Kidney (tissue), 14 donors: ENCODE results near the gene EVA1A. TPM values are rescaled to one million over a fixed set of nuclear protein-coding genes. Genes with fewer than 3 reads are reported as not detected.

Experiments used
- DNase-seq, 5 donors: peaks; one replicate each; pipeline ENCODE4 v3.0.0-alpha.2; 2013 to 2020
- FAIRE-seq: peaks from 2 replicates; lab custom pipeline; 2012; peaks lifted over from hg19 to GRCh38; lab: Jason Lieb, UNC
- H3K27ac ChIP-seq, 2 donors: one replicate each; pipeline ENCODE4 v1.7.0; 2013; ENCODE audit warnings: low read depth in 2 of 2, low read length in 2 of 2, inconsistent platforms in 1 of 2
- H3K27me3 ChIP-seq: one replicate; pipeline ENCODE4 v1.7.1; 2013; ENCODE audit warnings: low read length, inconsistent platforms; ENCODE audit not compliant: control insufficient read depth, insufficient read depth
- H3K36me3 ChIP-seq, 3 donors: one replicate each; pipeline versions ENCODE4 v1.7.0 to v1.7.1; 2013; ENCODE audit warnings: low read length in 3 of 3, control low read depth in 1 of 3, inconsistent platforms in 1 of 3; ENCODE audit not compliant: insufficient read depth in 3 of 3, control insufficient read depth in 2 of 3
- H3K4me1 ChIP-seq, 3 donors: one replicate each; pipeline versions ENCODE4 v1.7.0 to v1.7.1; 2013; ENCODE audit warnings: low read length in 3 of 3, inconsistent platforms in 1 of 3, low read depth in 1 of 3; ENCODE audit not compliant: control insufficient read depth in 2 of 3, insufficient read depth in 2 of 3
- H3K4me3 ChIP-seq, 3 donors: one replicate each; pipeline versions ENCODE4 v1.7.0 to v1.8.1; 2013; ENCODE audit warnings: low read length in 3 of 3, control low read depth in 1 of 3, inconsistent platforms in 1 of 3
- H3K9ac ChIP-seq, 3 donors: one replicate each; pipeline versions ENCODE4 v1.7.0 to v1.7.1; 2013; ENCODE audit warnings: low read length in 3 of 3, control low read depth in 1 of 3, inconsistent platforms in 1 of 3
- H3K9me3 ChIP-seq, 3 donors: one replicate each; pipeline versions ENCODE4 v1.7.0 to v1.7.1; 2013; ENCODE audit warnings: low read length in 3 of 3, control low read depth in 1 of 3, inconsistent platforms in 1 of 3; ENCODE audit not compliant: control insufficient read depth in 2 of 3, insufficient read depth in 1 of 3
- intact Hi-C: fragments of 100-400 bp; cut with DNase I; formaldehyde crosslinking; loops from one replicate; pipeline ENCODE4 v1.11.1; 2022
- polyA plus RNA-seq: library from polyadenylated mRNA; stranded (reverse); fragments of 350-450 nt; fragmentation: Illumina TruSeq; extraction: RNeasy Lipid Tissue Mini Kit (QIAGEN cat#74804); gene quantifications from one replicate; pipeline ENCODE4 v1.2.3, GENCODE V29; 2014; ENCODE audit warnings: low read depth, low replicate concordance; ENCODE audit not compliant: insufficient read depth
- total RNA-seq: library from RNA; stranded (reverse); fragmentation: NEBNext Ultra II Directional; extraction: Animal tissue kit (Norgen Biotek cat#: 25700); gene quantifications from one replicate; pipeline ENCODE4 v1.2.1, GENCODE V29; 2021
- TF ChIP-seq, protein P1 (sequence below): IDR thresholded peaks from 3 replicates; pipeline ENCODE4 v1.5.1; 2012; ENCODE audit warnings: mild to moderate bottlenecking, moderate library complexity, borderline replicate concordance; ENCODE audit not compliant: insufficient read depth; ENCODE audit errors: extremely low read depth
- donor health status: control.
- donor health status: control.
- donor health status: control.
- donor health status: control.
- donor health status: control.
- donor health status: DM: yes; HTN: yes; CAD: no.
- donor health status: Normal renal cell carcinoma (clear cell type).

Gene EVA1A
- total and polyA plus RNA-seq, 2 donors from 2014 or later: 28.1 to 32.4 TPM

DNA sequence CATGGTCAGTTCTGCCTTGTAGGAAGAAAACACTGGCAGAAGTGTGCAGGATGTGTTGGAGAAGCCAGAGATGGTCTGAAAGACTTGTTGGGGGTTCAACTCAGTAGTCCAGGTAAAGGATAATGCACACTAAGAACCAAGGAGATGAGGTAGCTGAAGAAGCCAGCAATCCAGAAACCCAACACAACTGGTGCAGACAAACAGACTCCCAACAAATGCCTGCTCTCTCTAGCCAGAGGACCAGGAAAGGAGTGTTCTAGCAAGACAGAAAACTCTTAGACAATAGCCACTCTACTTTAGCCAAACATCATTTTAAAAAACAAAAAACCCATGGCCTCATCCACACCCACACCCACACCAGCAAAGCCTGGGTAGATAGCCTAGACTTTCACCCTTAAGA lies 33.9 kb downstream of the EVA1A start:
- no peaks in the 10 kb centered on the region for H3K27me3 ChIP-seq
- FAIRE-seq: no peak
- H3K4me3 ChIP-seq: no peak overlapping the region
- intact Hi-C loops: no loop called here
- TF ChIP-seq, protein P1, sequence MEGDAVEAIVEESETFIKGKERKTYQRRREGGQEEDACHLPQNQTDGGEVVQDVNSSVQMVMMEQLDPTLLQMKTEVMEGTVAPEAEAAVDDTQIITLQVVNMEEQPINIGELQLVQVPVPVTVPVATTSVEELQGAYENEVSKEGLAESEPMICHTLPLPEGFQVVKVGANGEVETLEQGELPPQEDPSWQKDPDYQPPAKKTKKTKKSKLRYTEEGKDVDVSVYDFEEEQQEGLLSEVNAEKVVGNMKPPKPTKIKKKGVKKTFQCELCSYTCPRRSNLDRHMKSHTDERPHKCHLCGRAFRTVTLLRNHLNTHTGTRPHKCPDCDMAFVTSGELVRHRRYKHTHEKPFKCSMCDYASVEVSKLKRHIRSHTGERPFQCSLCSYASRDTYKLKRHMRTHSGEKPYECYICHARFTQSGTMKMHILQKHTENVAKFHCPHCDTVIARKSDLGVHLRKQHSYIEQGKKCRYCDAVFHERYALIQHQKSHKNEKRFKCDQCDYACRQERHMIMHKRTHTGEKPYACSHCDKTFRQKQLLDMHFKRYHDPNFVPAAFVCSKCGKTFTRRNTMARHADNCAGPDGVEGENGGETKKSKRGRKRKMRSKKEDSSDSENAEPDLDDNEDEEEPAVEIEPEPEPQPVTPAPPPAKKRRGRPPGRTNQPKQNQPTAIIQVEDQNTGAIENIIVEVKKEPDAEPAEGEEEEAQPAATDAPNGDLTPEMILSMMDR: no peak
- peaks cover 0 to 5% (median 0%) of the 10 kb centered on the region in 3 donors for H3K36me3 ChIP-seq
- no peak for DNase-seq
- H3K4me1 ChIP-seq: peaks cover 0 to 5% (median 4%) of the 10 kb centered on the region in 3 donors
- no peaks in the 10 kb centered on the region for H3K9me3 ChIP-seq
- H3K27ac ChIP-seq: no peak overlapping the region
- no peak overlapping the region for H3K9ac ChIP-seq

DNA sequence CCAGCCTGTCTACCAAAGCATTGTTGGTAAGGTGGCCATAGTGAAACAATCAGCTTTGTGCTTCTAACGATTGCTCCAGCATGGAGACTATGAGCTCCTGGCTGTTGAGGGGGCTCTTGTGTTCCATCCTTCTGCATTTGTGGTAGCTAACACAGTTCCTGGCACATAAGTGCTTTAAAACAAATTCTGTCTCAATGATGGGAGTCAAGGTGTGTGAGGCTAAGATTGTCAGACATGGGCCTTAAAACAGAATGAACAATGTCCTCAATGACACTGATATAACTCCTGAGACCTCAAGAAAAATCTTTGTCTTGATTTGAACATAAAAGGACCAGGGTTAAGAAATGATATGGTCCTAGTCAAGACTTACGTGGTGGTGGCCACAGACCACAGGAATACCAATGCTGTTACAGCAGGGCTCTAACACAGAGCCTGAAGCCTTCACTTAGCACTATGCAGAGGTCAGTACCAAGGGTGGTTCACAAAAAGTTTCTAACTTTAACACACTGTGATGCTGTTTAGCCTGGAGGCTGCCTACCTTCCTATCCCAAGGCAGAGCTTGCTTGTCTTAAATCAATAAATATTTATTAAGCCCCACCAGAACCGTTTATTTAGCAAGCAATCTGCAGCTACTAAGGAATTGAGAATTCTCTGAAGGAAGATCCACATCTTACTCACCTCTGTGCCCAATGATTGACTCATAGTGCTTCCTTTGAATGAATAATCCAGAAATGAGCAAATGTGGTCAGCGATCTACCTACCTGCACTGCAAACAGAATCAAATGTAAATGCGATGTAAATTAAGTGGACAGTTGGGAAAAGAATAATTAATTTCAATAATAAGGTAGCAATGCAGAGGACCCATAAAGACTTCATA lies 35.1 kb downstream of the EVA1A start:
- H3K4me1 ChIP-seq: peaks cover 0 to 5% (median 4%) of the 10 kb centered on the region in 3 donors
- DNase-seq: no peak

DNA sequence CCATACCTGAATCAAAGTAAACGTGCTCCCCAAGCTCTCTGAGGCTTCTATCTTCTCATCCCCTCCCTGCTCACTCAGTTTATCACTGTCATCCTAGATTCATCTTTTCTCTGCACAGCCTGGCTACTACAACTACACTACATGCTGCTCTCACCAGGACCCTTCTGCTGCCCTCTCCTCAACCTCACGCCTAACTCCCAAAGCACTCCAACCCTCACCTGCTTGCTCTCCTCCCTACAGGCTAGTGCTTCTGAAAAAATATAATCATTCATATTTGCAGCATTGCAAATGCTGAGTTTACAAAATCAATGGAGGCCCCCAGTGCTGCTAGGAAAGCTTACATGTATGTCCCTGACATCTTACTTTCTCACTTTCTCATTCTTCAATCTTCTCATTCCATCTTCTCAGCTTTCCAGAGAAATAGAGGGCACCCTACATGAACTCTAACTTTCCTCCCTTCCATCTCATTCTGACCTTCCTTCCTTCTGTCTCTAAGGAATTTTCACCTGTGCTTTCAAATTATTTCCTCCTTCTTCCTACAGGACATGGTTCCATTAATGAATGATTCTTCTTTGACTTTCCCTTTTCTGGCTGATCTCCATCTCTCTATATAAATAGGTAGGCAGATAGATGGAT lies 36.3 kb downstream of the EVA1A start:
- TF ChIP-seq, protein P1: no peak
- no peak for FAIRE-seq
- H3K36me3 ChIP-seq: peaks cover 0 to 5% (median 0%) of the 10 kb centered on the region in 3 donors
- no peak overlapping the region for H3K4me3 ChIP-seq
- H3K4me1 ChIP-seq: peaks cover 0 to 5% (median 4%) of the 10 kb centered on the region in 3 donors
- DNase-seq: no peak
- no peaks in the 10 kb centered on the region for H3K27me3 ChIP-seq
- no peak overlapping the region for H3K9ac ChIP-seq
- no peak overlapping the region for H3K27ac ChIP-seq
- intact Hi-C loops: no loop called here
- no peaks in the 10 kb centered on the region for H3K9me3 ChIP-seq

More for the DNA sequence above, 35.1 kb downstream of the EVA1A start:
- Histone ChIP-seq H3K36me3 (peaks cover 0 to 5% (median 0%) of the 10 kb centered on the region in 3 donors), H3K4me3 (no peak overlapping the region), H3K27me3 (no peaks in the 10 kb centered on the region), H3K9me3 (no peaks in the 10 kb centered on the region), H3K27ac (no peak overlapping the region), H3K9ac (no peak overlapping the region)
- TF ChIP-seq, protein P1: no peak
- no peak for FAIRE-seq
- intact Hi-C loops: no loop called here
